ENCODE measurements around the gene TLK1.
"Not testable (repeated sequence)": the region's sequence is repeated elsewhere in the genome, so short reads cannot be mapped to it uniquely, and the experiment has no call there.

Gene TLK1

DNA sequence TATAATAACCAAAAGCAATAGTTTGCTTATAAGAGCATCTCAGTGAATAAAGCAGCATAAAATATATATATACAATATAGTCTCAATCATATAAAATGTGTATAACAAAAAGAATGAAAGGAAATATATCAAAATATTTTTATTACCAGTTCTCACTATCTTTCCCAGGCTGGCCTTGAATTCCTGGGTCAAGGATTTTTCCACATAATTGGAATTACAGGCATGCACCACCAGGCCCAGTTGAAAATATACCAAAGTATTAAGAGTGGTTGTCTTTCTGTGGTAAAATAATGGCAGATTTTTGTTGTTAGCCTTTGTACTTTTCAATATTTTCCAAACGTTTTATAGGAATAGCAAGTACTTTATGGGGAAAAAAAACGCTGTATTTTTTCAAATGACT, 8.6 kb upstream of the TLK1 start:
- DNase-seq = no peak

GRCh38 chr2:171167352-171167997, 6.8 kb upstream of the TLK1 start:
- DNase-seq = no peak

DNA sequence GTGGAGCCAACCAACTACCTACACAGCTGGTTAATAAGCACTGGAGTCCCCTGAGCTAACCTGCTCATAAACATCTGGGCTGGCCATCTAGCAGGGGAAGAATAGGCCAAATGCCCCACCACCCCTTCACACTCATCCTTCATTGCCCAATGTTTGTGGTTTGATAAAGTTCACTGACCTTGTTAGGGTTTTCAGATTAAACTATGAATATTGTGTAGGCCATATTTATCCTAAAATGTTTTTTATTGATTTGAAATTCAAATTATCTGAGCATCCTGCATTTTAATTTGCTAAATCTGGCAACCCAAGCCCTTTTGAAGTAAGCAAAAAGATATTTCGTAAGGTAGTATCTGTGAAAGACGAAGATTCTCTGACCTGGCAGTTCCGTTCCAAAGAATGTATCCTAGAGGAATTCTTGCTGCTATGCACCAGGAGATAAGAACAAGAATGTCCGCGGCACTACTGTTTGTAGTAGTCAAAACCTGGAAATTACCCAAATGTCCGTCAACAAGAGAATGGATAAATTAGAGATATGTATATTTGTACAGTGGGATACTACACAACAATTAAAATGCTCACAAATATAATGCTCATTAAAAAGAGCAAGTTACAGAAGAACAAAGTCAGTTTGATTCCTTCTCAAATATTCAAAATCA, 5.8 kb upstream of the TLK1 start:
- DNase-seq = no peak

DNA sequence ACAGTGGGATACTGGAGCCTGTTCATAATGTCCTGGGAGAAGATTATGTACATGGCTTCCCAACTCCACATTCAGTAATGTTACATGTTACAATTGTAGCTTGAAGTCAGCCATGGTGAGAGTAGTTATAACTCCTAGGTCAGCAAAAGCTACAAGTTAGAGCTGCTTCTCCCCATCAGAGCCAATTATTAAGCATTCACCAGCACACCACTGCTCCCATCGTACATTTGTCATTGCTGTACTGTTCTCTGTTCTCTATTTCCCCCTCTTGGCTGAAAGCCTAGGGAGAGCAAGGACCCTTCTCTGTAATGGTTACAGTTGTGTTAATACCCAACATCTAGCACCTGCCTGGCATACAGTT, 5.3 kb upstream of the TLK1 start:
- no peak for DNase-seq

DNA sequence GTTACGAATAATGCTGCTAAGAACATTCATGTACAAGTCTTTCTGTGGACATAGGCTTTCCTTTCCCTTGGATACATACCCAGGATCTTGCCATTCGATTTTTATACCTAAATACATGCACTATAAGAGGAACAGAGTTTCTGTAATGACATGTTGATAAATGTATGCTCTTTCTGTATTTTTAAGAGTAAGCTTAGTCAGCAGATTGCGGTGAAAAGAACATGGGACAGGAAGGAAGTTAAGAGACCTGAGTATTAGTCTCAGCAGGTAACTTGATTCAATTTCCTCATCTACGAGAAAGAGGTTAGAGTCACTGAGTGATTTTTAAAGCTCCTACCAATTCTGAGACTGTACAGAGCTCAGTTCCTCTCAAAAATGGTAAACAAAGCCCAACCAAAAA, 2.6 kb upstream of the TLK1 start:
- peak in 1 of 2 donors; percentile 52 for DNase-seq

- DNase-seq = not testable (repeated sequence)
Measured at GRCh38 chr2:171162522-171163197, 2.0 kb upstream of the TLK1 start.

GRCh38 chr2:171160956-171161740, 455 bp upstream of the TLK1 start:
- peak; percentile 70 to 80 for DNase-seq

GRCh38 chr2:171159372-171160118, 1.1 kb downstream of the TLK1 start:
- DNase-seq = peak; percentile 57 to 61

DNA sequence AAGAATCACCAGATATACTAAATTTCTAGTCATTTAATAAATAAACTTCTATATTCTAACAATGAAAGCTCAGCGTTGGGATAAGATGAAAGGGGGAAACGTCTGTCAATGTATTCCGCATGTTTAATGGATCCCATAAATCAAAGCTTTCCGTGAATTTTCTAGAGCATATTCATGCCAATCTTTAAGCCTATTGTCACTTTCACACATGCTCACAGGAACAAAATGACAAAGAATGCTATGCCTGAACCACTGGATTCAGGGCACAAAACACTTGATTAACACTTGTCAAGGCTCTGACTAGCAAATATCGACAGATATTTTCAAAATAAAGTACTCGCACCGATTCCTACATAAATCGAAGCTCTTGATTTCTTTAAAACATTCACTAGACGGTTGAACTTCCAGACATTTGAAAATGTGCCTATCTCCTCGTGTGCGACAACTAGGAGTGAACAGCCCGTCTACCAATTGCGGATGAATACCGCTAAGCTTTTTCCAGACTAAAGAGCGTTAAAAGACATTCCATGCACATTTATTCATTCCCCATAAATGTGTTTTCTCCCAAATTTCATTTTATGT, 1.8 kb downstream of the TLK1 start:
- no peak for DNase-seq

DNA sequence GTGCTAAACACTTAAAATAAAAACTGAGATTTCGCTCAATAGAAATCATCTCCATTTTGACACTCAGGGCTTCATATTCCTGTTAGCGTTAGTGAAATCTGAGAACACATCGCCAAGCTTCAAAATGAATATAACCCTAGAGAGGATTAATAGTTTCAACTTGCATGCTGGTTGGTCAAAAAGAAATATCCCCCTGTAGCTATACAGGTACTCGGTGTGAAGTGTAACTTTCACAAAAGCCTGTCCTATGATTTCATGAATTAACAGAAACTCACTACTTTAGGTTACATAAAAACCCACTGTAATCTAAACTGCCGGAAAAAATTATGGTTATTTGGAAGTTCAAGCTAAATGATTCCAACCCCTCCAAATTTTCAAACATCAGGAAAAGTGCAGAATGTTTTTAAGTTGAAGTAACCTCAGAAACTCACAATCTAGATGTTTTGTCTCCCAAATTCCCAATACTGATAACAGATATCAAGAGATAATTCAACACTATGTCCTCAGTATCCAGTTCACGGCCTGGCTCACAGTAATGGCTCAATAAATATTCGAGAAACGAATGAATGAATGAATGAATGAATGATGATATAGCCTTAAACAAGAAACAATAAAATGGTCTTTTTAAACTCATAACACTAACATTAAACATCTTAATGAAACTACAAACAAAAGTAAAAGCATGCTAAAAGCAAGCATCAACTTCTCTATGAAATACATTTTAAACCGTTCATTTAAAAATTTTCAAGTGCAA, 2.5 kb downstream of the TLK1 start:
- no peak for DNase-seq

- no peak for DNase-seq
Measured at GRCh38 chr2:171157109-171157500, 3.6 kb downstream of the TLK1 start.

DNA sequence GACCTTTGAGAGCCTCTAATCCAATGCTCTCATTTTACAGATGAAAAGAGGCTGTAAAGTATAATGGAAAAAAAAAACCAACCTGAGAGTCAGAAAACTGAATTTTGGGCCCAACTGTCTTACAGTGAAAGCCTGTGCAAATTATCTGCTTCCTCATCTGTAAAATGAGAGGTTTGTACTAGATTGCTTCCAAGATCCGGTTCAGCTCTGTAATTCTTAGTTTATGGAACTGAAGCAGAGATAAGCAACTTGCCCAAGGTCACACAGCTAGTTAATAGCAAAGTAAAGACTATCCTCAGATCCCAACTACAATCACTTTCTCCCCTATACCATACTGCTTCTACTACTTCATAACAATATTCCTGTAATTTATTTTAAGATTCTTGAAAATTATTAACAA, 6.3 kb downstream of the TLK1 start:
- no peak for DNase-seq

DNA sequence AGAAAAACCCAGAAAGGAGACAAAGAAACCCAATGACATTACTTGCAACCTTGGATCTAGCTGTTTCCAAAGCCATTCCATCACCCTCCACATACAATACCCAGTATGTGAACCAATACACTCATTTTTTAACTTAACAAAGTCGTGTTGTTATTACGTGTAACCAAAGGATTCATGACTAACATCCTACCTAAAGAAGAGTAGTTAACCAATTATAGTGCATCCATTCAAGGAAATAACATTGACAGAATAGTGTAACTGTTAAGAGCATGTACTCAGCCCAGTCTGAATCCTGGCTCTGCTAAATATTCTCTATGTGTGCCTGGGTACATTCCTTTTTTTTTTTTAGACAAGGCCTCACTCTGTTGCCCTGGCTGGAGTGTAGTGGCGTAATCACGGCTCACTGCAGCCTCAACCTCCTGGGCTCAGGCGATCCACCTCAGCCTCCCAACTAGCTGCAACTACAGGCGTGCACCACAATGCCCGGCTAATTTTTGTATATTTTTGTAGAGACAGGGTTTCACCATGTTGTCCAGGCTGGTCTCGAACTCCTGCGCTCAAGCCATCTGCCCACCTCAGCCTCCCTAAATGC, 9.9 kb downstream of the TLK1 start:
- DNase-seq = no peak

GRCh38 chr2:171149986-171150693, 10.6 kb downstream of the TLK1 start:
- no peak for DNase-seq

GRCh38 chr2:171149171-171149938, 11.3 kb downstream of the TLK1 start:
- no peak for DNase-seq

DNA sequence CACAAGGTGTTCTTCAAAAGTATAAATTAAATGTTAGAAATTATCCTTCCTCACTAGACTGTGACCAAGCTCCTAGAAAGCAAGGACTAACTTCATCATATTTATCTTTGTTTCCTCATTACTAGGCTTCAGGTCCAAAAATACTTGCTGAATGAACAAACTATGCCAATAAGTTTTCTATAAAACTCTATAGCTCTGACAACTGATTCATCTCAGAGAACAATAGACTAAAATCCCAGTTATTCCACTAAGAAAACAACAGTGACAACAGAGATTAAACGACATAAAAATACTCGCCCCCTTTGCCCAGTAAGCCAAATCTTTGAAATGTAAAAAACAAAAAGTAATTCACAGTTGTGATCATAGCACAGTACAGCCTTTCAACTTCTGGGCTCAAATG, 13.6 kb downstream of the TLK1 start:
- DNase-seq = no peak

DNA sequence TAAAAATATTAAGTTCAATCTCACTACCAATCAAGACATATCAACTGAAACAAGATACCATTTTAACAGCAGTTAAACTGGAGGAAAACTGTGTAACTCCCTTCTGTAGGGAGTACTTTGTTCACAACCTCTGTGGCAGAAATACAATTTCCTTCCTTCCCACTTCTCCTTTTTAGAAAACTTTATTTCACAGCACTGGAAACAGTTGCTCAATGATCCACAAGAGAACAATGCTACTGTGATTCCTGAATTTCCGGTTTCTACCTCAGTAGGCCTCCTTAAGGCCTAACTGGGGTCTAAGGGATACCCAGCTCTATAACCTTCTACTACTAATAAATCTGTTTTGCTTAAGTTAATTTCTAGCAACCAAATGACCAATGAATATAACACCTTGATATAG, 14.1 kb downstream of the TLK1 start:
- no peak for DNase-seq

DNA sequence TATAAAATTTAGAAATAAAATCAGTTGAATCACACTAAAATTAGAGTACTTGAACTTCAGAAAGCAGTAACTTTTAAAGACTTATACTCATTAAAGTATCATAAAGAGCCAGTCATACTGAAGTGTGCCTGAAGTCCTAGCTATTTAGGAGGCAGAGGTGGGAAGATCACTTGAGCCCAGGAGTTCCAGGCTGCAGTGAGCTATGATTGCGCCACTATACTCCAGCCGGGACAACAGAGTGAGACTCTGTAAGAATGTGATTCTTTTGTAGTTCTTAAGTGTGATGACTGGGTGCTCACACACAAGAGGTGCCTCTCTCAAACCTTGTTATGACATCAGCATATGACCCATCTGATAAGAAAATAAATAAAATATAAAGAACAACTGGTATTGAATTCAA, 14.6 kb downstream of the TLK1 start:
- no peak for DNase-seq

- no peak for DNase-seq
Measured at GRCh38 chr2:171143670-171144062, 17.0 kb downstream of the TLK1 start.

DNA sequence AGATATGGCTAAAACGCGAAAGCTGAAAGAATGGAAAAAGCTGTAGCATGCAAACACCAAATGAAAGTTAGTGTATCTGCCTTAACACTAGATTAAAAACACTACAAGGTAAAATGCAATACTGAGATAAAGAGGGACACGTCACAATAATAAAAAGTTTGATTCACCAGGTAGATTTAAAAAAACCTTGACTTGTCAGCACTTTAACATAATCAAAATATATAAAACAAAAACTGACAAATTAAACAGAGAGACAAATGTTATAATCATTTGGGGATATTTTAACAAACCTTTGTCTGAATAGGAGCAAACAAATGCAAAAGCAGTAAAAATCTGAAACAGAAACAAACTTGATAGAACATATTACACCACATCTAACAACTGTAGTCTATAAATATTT, 18.3 kb downstream of the TLK1 start:
- no peak for DNase-seq
